CD4-positive, alpha-beta T cell (primary cell): ENCODE data around the gene LMBR1. TPM values are rescaled to one million over a fixed set of nuclear protein-coding genes. Genes with fewer than 3 reads are reported as not detected.

Experiments used
- ATAC-seq: fragments of 200-7000 bp; cut with Tn5 transposase; one replicate; pipeline ENCODE4 v1.10.0; 2022; ENCODE audit warnings: mild to moderate bottlenecking; ENCODE audit not compliant: poor library complexity
- CTCF ChIA-PET: fragments of 350-600 bp; sonication (Branson Sonifier 250); formaldehyde crosslinking; loops from one replicate; lab custom pipeline; 2021; ENCODE audit warnings: antibody characterized with exemption, inconsistent platforms; lab: Charles Lee
- POLR2A ChIA-PET: fragments of 350-600 bp; sonication (Branson Sonifier 250); formaldehyde crosslinking; loops from one replicate; lab custom pipeline; 2021; ENCODE audit warnings: antibody characterized with exemption, inconsistent platforms; lab: Charles Lee
- DNase-seq, 14 experiments: peaks; one replicate each; pipeline ENCODE4 v3.0.0-alpha.2; 2013 to 2020; ENCODE audit warnings: mixed read lengths in 2 of 14
- H3K27ac ChIP-seq, 2 donors: one replicate each; pipeline versions ENCODE4 v1.5.1 to v1.7.0; 2013; ENCODE audit warnings: low read length in 2 of 2, low read depth in 1 of 2, mild to moderate bottlenecking in 1 of 2
- H3K27me3 ChIP-seq, 2 experiments: 1 replicate in 1 of 2; 2 replicates in 1 of 2; pipeline versions ENCODE4 v1.6.1 to v1.7.0; 2013; ENCODE audit warnings: low read length in 2 of 2, control low read depth in 1 of 2, mild to moderate bottlenecking in 1 of 2, moderate library complexity in 1 of 2; ENCODE audit not compliant: insufficient read depth in 2 of 2, control insufficient read depth in 1 of 2
- H3K36me3 ChIP-seq: one replicate; pipeline ENCODE4 v1.6.1; 2013; ENCODE audit warnings: low read length, control low read depth; ENCODE audit not compliant: insufficient read depth
- H3K4me1 ChIP-seq: one replicate; pipeline ENCODE4 v1.6.1; 2013; ENCODE audit warnings: low read length, control low read depth; ENCODE audit not compliant: insufficient read depth
- H3K4me3 ChIP-seq: one replicate; pipeline ENCODE4 v1.5.1; 2013; ENCODE audit warnings: mild to moderate bottlenecking, low read length, moderate library complexity
- H3K9me3 ChIP-seq, 2 experiments: 1 replicate in 1 of 2; 2 replicates in 1 of 2; pipeline versions ENCODE4 v1.6.1 to v1.7.0; 2013; ENCODE audit warnings: low read length in 2 of 2, mild to moderate bottlenecking in 2 of 2, control low read depth in 1 of 2, moderate library complexity in 1 of 2; ENCODE audit not compliant: control insufficient read depth in 1 of 2, insufficient read depth in 1 of 2
- H3K27ac Mint-ChIP-seq: one replicate; pipeline ENCODE4 v1.8.0; 2020; ENCODE audit warnings: mixed read lengths
- H3K27me3 Mint-ChIP-seq: one replicate; pipeline ENCODE4 v1.8.0; 2021; ENCODE audit warnings: mixed read lengths
- H3K36me3 Mint-ChIP-seq: one replicate; pipeline ENCODE4 v1.8.0; 2021; ENCODE audit warnings: low read depth, mixed read lengths
- H3K4me1 Mint-ChIP-seq: one replicate; pipeline ENCODE4 v1.8.0; 2021; ENCODE audit warnings: low read depth, mixed read lengths
- H3K4me3 Mint-ChIP-seq: one replicate; pipeline ENCODE4 v1.8.0; 2020; ENCODE audit warnings: mild to moderate bottlenecking, mixed read lengths
- H3K9me3 Mint-ChIP-seq: one replicate; pipeline ENCODE4 v1.8.0; 2020; ENCODE audit warnings: mixed read lengths
- CTCF ChIP-seq: fragments of 200-600 bp; IDR thresholded peaks from one replicate; pipeline ENCODE4 v1.8.0; 2022; ENCODE audit warnings: antibody characterized with exemption, mild to moderate bottlenecking
- intact Hi-C, 2 experiments: fragments of 100-400 bp; cut with DNase I in 1 of 2; cut with micrococcal nuclease in 1 of 2; formaldehyde crosslinking; loops; one replicate each; pipeline versions ENCODE4 v1.15.1 to v1.9.0; 2023 to 2025; cut with DNase I, micrococcal nuclease
- total RNA-seq, 174 experiments: library from RNA in 2 of 174; stranded (reverse) in 2 of 174; gene quantifications; one replicate each; pipeline ENCODE4 v1.2.3 and lab custom pipeline; 2021 to 2026

The LMBR1 gene
- total RNA-seq, 2 experiments from 2014 or later = 61.6 to 61.9 TPM

- no peak for ATAC-seq
- no peak overlapping the region for H3K27ac ChIP-seq
- no peaks in the 10 kb centered on the region for H3K9me3 ChIP-seq
- Mint-ChIP-seq H3K27ac (no peak overlapping the region), H3K9me3 (peaks cover 2% of the 10 kb centered on the region), H3K27me3 (no peaks in the 10 kb centered on the region), H3K4me3 (no peak overlapping the region), H3K36me3 (peaks cover 56% of the 10 kb centered on the region), H3K4me1 (no peaks in the 10 kb centered on the region)
- no peaks in the 10 kb centered on the region for H3K27me3 ChIP-seq
- POLR2A ChIA-PET = no interaction called here
- CTCF ChIA-PET = no interaction called here
- H3K36me3 ChIP-seq = peaks cover 21% of the 10 kb centered on the region
- intact Hi-C loops = no loop called here
- no peak overlapping the region for H3K4me3 ChIP-seq
- DNase-seq = no peak
- no peak for TF ChIP-seq CTCF
- H3K4me1 ChIP-seq = no peaks in the 10 kb centered on the region
Measured at GRCh38 chr7:156764766-156765165, 128.2 kb downstream of the LMBR1 start.

- no peaks in the 10 kb centered on the region for H3K27me3 ChIP-seq
- POLR2A ChIA-PET = no interaction called here
- peak in 1 of 14 experiments; percentile 3 for DNase-seq
- H3K27ac ChIP-seq = no peak overlapping the region
- CTCF ChIA-PET = no interaction called here
- no peak for ATAC-seq
- TF ChIP-seq CTCF = no peak
- Mint-ChIP-seq H3K4me1 (no peaks in the 10 kb centered on the region), H3K27me3 (no peaks in the 10 kb centered on the region), H3K27ac (no peak overlapping the region), H3K9me3 (peaks cover 4% of the 10 kb centered on the region), H3K36me3 (peaks cover 62% of the 10 kb centered on the region), H3K4me3 (no peak overlapping the region)
- H3K9me3 ChIP-seq = no peaks in the 10 kb centered on the region
- intact Hi-C loops = no loop called here
- peaks cover 21% of the 10 kb centered on the region for H3K36me3 ChIP-seq
- no peaks in the 10 kb centered on the region for H3K4me1 ChIP-seq
- H3K4me3 ChIP-seq = no peak overlapping the region
Measured at GRCh38 chr7:156764016-156764669, 128.8 kb downstream of the LMBR1 start.

GRCh38 chr7:156759579-156760202 lies 133.3 kb downstream of the LMBR1 start:
- Histone ChIP-seq H3K4me1 (no peaks in the 10 kb centered on the region), H3K36me3 (peaks cover 25% of the 10 kb centered on the region), H3K27ac (no peak overlapping the region), H3K4me3 (no peak overlapping the region), H3K27me3 (no peaks in the 10 kb centered on the region), H3K9me3 (no peaks in the 10 kb centered on the region)
- DNase-seq = no peak
- H3K4me3 Mint-ChIP-seq = no peak overlapping the region
- intact Hi-C loops = no loop called here
- H3K4me1 Mint-ChIP-seq = no peaks in the 10 kb centered on the region
- no peaks in the 10 kb centered on the region for H3K27me3 Mint-ChIP-seq
- POLR2A ChIA-PET = no interaction called here
- no peak overlapping the region for H3K27ac Mint-ChIP-seq
- peaks cover 4% of the 10 kb centered on the region for H3K9me3 Mint-ChIP-seq
- peaks cover 85% of the 10 kb centered on the region for H3K36me3 Mint-ChIP-seq
- ATAC-seq = no peak
- CTCF ChIA-PET = interaction anchor here (1.2 kb wide), 1 partner anchor 14 kb away, joined by 3 read pairs; no protein-coding TSS in a partner anchor
- no peak for TF ChIP-seq CTCF
